ENCODE results near the gene EVPLL.
"Not testable (repeated sequence)": the region's sequence is repeated elsewhere in the genome, so short reads cannot be mapped to it uniquely, and the experiment has no call there.

Gene EVPLL

DNA sequence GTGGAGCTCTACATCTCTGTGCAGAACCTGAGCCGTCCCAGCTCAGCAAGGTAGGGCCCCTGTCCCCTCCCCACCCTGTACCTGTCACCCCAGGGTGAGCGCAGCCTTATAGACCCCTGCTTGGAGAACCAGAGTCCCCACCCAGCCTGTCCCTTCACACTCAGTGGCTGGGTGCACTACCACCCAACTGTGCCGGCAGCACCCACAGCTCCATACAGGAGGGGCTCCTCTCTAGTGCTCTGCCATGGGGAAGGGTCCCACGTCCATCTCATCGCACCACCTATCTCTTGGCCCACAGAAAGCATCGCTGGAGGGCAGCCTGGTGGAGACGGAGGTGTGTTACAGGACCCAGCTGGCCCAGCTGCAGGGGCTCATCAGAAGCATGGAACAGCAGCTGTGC is 45.4 kb downstream of the EVPLL start:
- not testable (repeated sequence) for DNase-seq (ENCODE audit: low read depth, low spot score)

DNA sequence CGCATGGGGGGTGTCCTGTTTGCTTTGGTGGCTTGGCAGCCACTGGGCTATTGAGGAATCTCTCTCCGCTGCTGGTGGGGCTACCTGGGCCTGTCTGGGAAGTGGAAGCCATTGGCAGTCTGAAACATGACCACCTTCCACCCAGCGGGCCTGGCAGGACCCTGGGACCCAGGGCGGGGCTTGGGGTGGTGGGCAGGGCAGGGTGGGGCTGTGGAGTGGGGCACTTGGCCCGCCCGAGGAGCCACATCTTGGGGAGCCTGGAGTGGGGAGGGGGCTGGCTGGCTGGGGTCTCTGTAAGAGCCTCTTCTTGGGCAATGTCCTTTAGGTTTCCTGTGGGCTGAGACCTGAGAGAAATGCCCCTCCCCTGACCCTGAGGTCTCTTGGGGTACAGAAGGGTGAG is 48.0 kb downstream of the EVPLL start:
- not testable (repeated sequence) for DNase-seq (ENCODE audit: low read depth, low spot score)

DNA sequence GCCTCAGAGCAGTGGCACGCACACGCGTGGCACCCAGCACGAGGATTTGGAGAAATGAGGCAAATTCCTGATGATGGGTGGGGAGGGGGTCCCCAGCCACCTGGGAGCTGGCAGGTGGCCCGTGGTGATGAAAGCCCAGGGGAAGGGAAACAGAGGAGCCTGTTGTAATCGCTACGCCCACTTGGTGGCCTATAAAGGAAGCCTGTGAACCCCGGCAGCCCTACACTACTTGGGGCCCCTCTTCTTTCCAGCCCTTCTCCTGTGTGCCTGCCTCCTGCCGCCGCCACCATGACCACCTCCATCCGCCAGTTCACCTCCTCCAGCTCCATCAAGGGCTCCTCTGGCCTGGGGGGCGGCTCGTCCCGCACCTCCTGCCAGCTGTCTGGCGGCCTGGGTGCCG is 49.1 kb downstream of the EVPLL start:
- not testable (repeated sequence) for DNase-seq (ENCODE audit: low read depth, low spot score)

DNA sequence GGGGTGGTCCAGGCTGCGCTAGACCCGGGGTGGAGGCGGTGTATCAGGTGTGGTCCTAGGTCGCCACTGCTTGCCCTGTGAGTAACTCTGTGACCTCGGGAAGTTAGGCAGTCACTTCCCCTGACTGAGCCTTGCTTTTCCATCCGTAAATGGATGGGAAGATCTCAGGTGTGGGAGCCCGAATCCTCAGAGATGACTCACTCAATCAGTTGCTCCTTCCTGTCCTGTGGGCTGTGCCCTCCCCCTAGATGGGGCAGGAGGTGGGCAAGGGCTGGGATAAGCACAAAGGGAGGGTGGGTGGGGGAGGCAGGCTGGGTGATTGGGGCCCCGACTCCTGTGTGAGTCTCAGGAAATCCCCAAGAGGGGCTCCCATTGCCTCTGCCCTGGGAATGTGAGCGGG is 54.6 kb downstream of the EVPLL start:
- DNase-seq (ENCODE audit: low read depth, low spot score) = not testable (repeated sequence)
